Right renal pelvis (tissue), 4 donors: ENCODE results near the gene FRMD5. TPM values are rescaled to one million over a fixed set of nuclear protein-coding genes. Genes with fewer than 3 reads are reported as not detected.
"Not testable (repeated sequence)": the region's sequence is repeated elsewhere in the genome, so short reads cannot be mapped to it uniquely, and the experiment has no call there.

Experiments
- DNase-seq, 4 donors: peaks; one replicate each; pipeline ENCODE4 v3.0.0-alpha.2; 2013; ENCODE audit warnings: low read depth in 4 of 4, low spot score in 3 of 4, missing footprints in 1 of 4
- polyA plus RNA-seq, 4 donors: library from polyadenylated mRNA; unstranded; fragments of 120-200 nt; gene quantifications; one replicate each; pipeline ENCODE4 v1.2.1, GENCODE V29; 2013; ENCODE audit not compliant: insufficient read length in 4 of 4

FRMD5 gene
- polyA plus RNA-seq, 4 donors = 0.91 to 1.1 (median 0.99) TPM

- no peak for DNase-seq
Observed at GRCh38 chr15:44034933-44035624, 160.0 kb downstream of the FRMD5 start.

- no peak for DNase-seq
Observed at GRCh38 chr15:44034334-44034733, 160.7 kb downstream of the FRMD5 start.

GRCh38 chr15:44033894-44034293 lies 161.2 kb downstream of the FRMD5 start:
- no peak for DNase-seq

GRCh38 chr15:44032820-44033219 lies 162.3 kb downstream of the FRMD5 start:
- DNase-seq = not testable (repeated sequence)

GRCh38 chr15:44029940-44030568 lies 165.0 kb downstream of the FRMD5 start:
- no peak for DNase-seq

- DNase-seq = no peak
Observed at GRCh38 chr15:44029003-44029402, 166.1 kb downstream of the FRMD5 start.

GRCh38 chr15:44028349-44028748 lies 166.7 kb downstream of the FRMD5 start:
- no peak for DNase-seq

- no peak for DNase-seq
Observed at GRCh38 chr15:44024155-44024554, 170.9 kb downstream of the FRMD5 start.

GRCh38 chr15:44023176-44023575 lies 171.9 kb downstream of the FRMD5 start:
- DNase-seq = no peak

GRCh38 chr15:44018151-44018550 lies 176.9 kb downstream of the FRMD5 start:
- no peak for DNase-seq

- DNase-seq = no peak
Observed at GRCh38 chr15:44015545-44016305, 179.3 kb downstream of the FRMD5 start.

GRCh38 chr15:44011238-44011854 lies 183.7 kb downstream of the FRMD5 start:
- no peak for DNase-seq

- no peak for DNase-seq
Observed at GRCh38 chr15:44010089-44010488, 185.0 kb downstream of the FRMD5 start.

GRCh38 chr15:44009038-44009437 lies 186.0 kb downstream of the FRMD5 start:
- DNase-seq = no peak

GRCh38 chr15:44000248-44000647 lies 194.8 kb downstream of the FRMD5 start:
- DNase-seq = not testable (repeated sequence)

- DNase-seq = no peak
Observed at GRCh38 chr15:43998607-43999006, 196.5 kb downstream of the FRMD5 start.

GRCh38 chr15:43991206-43991605 lies 203.9 kb downstream of the FRMD5 start:
- no peak for DNase-seq

GRCh38 chr15:43989938-43990337 lies 205.1 kb downstream of the FRMD5 start:
- no peak for DNase-seq

- no peak for DNase-seq
Observed at GRCh38 chr15:43988900-43989299, 206.2 kb downstream of the FRMD5 start.

- no peak for DNase-seq
Observed at GRCh38 chr15:43987924-43988323, 207.1 kb downstream of the FRMD5 start.

- DNase-seq = no peak
Observed at GRCh38 chr15:43985976-43986680, 208.9 kb downstream of the FRMD5 start.
